Measurements from ENCODE around the gene EFEMP1. TPM values are rescaled to one million over a fixed set of nuclear protein-coding genes. Genes with fewer than 3 reads are reported as not detected.

EFEMP1 gene
- total and polyA plus RNA-seq, 7 experiments from 2014 or later = not detected

DNA sequence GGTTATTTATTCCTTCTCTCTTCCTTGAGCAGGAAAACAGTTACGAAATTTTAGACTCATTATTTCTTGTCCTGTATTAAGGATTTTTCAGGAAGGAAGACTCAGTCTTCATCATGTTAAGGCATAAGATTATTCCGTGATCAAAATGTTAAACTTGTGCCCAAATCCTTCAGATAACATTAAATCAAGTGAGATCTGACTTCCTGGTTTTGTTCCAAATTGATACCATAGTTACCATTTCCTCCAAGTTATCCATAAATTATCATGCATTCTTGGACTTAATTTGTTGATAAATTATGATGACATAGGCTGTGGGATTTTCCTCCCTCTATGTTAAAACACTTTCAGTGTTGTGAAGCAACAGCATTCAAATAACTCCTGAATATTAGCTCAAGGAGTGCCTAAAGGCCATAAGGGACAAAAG lies 31.9 kb downstream of the EFEMP1 start:
- Mint-ChIP-seq H3K36me3 (no peaks in the 10 kb centered on the region), H3K27me3 (peaks cover 0 to 11% (median 4%) of the 10 kb centered on the region in 5 donors), H3K27ac (no peak overlapping the region), H3K4me1 (no peaks in the 10 kb centered on the region), H3K4me3 (no peak overlapping the region), H3K9me3 (peaks cover 0 to 5% (median 0%) of the 10 kb centered on the region in 11 donors)
- no peak for ATAC-seq
- no peak for DNase-seq
- Histone ChIP-seq H3K9me3 (ENCODE audit: control insufficient read depth in 2 of 3, low read length in 3 of 3) (no peaks in the 10 kb centered on the region), H3K4me1 (ENCODE audit: control insufficient read depth in 2 of 2, insufficient read depth in 2 of 2, low read length in 2 of 2) (no peaks in the 10 kb centered on the region), H3K27ac (ENCODE audit: low read depth, low read length) (no peak overlapping the region), H3K36me3 (ENCODE audit: control insufficient read depth in 2 of 3, insufficient read depth in 3 of 3, low read length in 3 of 3) (no peaks in the 10 kb centered on the region), H3K4me3 (ENCODE audit: low read length) (no peak overlapping the region), H3K27me3 (ENCODE audit: control insufficient read depth in 2 of 2, insufficient read depth in 2 of 2, low read length in 2 of 2) (no peaks in the 10 kb centered on the region)
- ChIA-PET CTCF (no interaction called here), POLR2A (no interaction called here)
- intact Hi-C loops (cut with micrococcal nuclease) = no loop called here

DNA sequence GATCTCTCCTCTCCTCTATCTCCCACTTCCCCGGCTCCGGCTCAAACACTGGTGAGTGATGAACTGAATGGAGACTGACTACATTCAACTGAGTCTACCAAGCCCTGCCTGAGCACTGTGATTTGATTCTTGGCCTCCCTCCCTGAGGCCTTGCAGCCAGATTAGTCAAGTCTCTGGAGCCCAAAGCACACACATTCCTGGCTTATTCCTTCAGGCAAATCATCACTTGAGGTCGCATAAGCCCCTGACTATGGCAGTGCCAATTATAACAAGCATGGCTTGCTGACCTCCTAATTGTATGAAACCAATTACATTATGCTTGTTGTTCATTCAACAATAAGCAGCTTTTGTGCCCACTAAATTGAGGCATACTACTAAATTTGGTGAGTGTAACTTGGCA lies 34.6 kb downstream of the EFEMP1 start:
- Histone ChIP-seq H3K36me3 (ENCODE audit: control insufficient read depth in 2 of 3, insufficient read depth in 3 of 3, low read length in 3 of 3) (no peaks in the 10 kb centered on the region), H3K27me3 (ENCODE audit: control insufficient read depth in 2 of 2, insufficient read depth in 2 of 2, low read length in 2 of 2) (no peaks in the 10 kb centered on the region), H3K4me1 (ENCODE audit: control insufficient read depth in 2 of 2, insufficient read depth in 2 of 2, low read length in 2 of 2) (no peaks in the 10 kb centered on the region), H3K9me3 (ENCODE audit: control insufficient read depth in 2 of 3, low read length in 3 of 3) (no peaks in the 10 kb centered on the region), H3K4me3 (ENCODE audit: low read length) (no peak overlapping the region), H3K27ac (ENCODE audit: low read depth, low read length) (no peak overlapping the region)
- no peak overlapping the region for H3K27ac Mint-ChIP-seq
- no peak for ATAC-seq
- H3K4me1 Mint-ChIP-seq = no peaks in the 10 kb centered on the region
- DNase-seq = no peak
- H3K36me3 Mint-ChIP-seq = no peaks in the 10 kb centered on the region
- H3K4me3 Mint-ChIP-seq = no peak overlapping the region
- CTCF ChIA-PET = no interaction called here
- POLR2A ChIA-PET = no interaction called here
- intact Hi-C loops (cut with micrococcal nuclease) = no loop called here
- peaks cover 0 to 7% (median 0%) of the 10 kb centered on the region in 11 donors for H3K9me3 Mint-ChIP-seq
- peaks cover 0 to 8% (median 4%) of the 10 kb centered on the region in 5 donors for H3K27me3 Mint-ChIP-seq

DNA sequence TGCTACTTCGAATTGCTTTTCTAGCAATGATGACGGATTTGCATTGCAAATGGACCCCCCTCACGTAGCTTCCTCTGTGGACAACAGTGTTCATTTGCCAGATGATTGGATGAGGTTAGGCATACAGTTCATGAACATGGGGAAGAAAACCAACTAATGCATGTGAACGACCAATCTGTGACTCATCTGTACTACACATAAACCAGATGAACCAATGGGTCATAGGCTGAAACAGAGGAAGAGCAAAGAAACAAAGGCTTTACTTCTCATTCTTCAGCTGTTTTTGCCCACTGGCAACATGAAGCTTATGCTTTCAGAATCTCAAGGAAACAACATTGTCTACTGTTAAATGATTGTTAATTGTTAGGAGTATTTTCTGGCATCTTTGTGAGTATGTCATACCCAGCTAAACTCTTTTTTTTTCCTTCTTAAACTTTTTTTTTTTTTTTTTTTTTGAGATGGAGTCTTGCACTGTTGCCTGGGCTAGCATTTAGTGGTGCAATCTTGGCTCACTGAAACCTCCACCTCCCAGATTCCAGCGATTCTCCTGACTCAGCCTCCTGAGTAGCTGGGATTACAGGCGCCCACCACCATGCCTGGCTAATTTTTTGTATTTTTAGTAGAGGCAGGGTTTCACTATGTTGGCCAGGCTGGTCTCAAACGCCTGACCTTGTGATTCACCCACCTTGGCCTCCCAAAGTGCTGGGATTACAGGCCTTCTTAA lies 35.5 kb downstream of the EFEMP1 start:
- peaks cover 0 to 7% (median 0%) of the 10 kb centered on the region in 11 donors for H3K9me3 Mint-ChIP-seq
- H3K4me1 ChIP-seq (ENCODE audit: control insufficient read depth in 2 of 2, insufficient read depth in 2 of 2, low read length in 2 of 2) = no peaks in the 10 kb centered on the region
- no peaks in the 10 kb centered on the region for H3K9me3 ChIP-seq (ENCODE audit: control insufficient read depth in 2 of 3, low read length in 3 of 3)
- H3K27me3 ChIP-seq (ENCODE audit: control insufficient read depth in 2 of 2, insufficient read depth in 2 of 2, low read length in 2 of 2) = no peaks in the 10 kb centered on the region
- CTCF ChIA-PET = no interaction called here
- POLR2A ChIA-PET = no interaction called here
- H3K36me3 ChIP-seq (ENCODE audit: control insufficient read depth in 2 of 3, insufficient read depth in 3 of 3, low read length in 3 of 3) = no peaks in the 10 kb centered on the region
- DNase-seq (no peak), ATAC-seq (no peak)
- H3K4me3 ChIP-seq (ENCODE audit: low read length) = no peak overlapping the region
- H3K4me1 Mint-ChIP-seq = no peaks in the 10 kb centered on the region
- peaks cover 0 to 8% (median 4%) of the 10 kb centered on the region in 5 donors for H3K27me3 Mint-ChIP-seq
- H3K27ac ChIP-seq (ENCODE audit: low read depth, low read length) = no peak overlapping the region
- no peak overlapping the region for H3K27ac Mint-ChIP-seq
- intact Hi-C loops (cut with micrococcal nuclease) = no loop called here
- no peaks in the 10 kb centered on the region for H3K36me3 Mint-ChIP-seq
- no peak overlapping the region for H3K4me3 Mint-ChIP-seq

DNA sequence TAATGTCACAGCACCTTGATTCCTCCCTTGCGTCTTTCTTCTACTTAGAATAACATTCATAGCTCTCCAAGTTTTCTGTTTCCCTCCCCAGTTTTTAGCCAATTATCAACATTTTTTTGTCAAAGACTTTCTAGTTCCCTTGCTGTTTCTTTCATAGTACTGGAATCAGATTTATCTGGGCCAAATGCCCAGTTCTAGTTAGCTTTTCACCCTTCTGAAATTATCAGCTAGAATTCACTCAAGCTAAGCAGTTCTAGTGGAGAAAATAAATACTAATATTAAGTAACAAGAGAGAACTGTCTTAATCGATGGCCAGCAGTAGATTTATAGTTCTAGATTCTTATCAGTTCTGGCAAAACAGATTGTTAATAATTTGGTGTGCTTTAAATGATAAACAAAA lies 36.2 kb downstream of the EFEMP1 start:
- Mint-ChIP-seq H3K4me1 (no peaks in the 10 kb centered on the region), H3K27me3 (peaks cover 0 to 6% (median 2%) of the 10 kb centered on the region in 5 donors), H3K9me3 (peaks cover 0 to 6% (median 0%) of the 10 kb centered on the region in 11 donors), H3K27ac (no peak overlapping the region), H3K36me3 (no peaks in the 10 kb centered on the region), H3K4me3 (no peak overlapping the region)
- intact Hi-C loops (cut with micrococcal nuclease) = no loop called here
- no peaks in the 10 kb centered on the region for H3K27me3 ChIP-seq (ENCODE audit: control insufficient read depth in 2 of 2, insufficient read depth in 2 of 2, low read length in 2 of 2)
- ATAC-seq = no peak
- ChIA-PET CTCF (no interaction called here), POLR2A (no interaction called here)
- H3K4me3 ChIP-seq (ENCODE audit: low read length) = no peak overlapping the region
- H3K36me3 ChIP-seq (ENCODE audit: control insufficient read depth in 2 of 3, insufficient read depth in 3 of 3, low read length in 3 of 3) = no peaks in the 10 kb centered on the region
- H3K4me1 ChIP-seq (ENCODE audit: control insufficient read depth in 2 of 2, insufficient read depth in 2 of 2, low read length in 2 of 2) = no peaks in the 10 kb centered on the region
- no peak for DNase-seq
- H3K27ac ChIP-seq (ENCODE audit: low read depth, low read length) = no peak overlapping the region
- H3K9me3 ChIP-seq (ENCODE audit: control insufficient read depth in 2 of 3, low read length in 3 of 3) = no peaks in the 10 kb centered on the region

- DNase-seq = no peak
- Mint-ChIP-seq H3K27me3 (peaks cover 0 to 4% (median under 1%) of the 10 kb centered on the region in 5 donors), H3K4me1 (no peaks in the 10 kb centered on the region), H3K27ac (no peak overlapping the region), H3K9me3 (peaks cover 0 to 5% (median 0%) of the 10 kb centered on the region in 11 donors), H3K4me3 (no peak overlapping the region), H3K36me3 (no peaks in the 10 kb centered on the region)
- Histone ChIP-seq H3K4me1 (ENCODE audit: control insufficient read depth in 2 of 2, insufficient read depth in 2 of 2, low read length in 2 of 2) (no peaks in the 10 kb centered on the region), H3K9me3 (ENCODE audit: control insufficient read depth in 2 of 3, low read length in 3 of 3) (no peaks in the 10 kb centered on the region), H3K27me3 (ENCODE audit: control insufficient read depth in 2 of 2, insufficient read depth in 2 of 2, low read length in 2 of 2) (no peaks in the 10 kb centered on the region), H3K27ac (ENCODE audit: low read depth, low read length) (no peak overlapping the region), H3K36me3 (ENCODE audit: control insufficient read depth in 2 of 3, insufficient read depth in 3 of 3, low read length in 3 of 3) (no peaks in the 10 kb centered on the region), H3K4me3 (ENCODE audit: low read length) (no peak overlapping the region)
- ATAC-seq = no peak
- ChIA-PET CTCF (no interaction called here), POLR2A (no interaction called here)
- intact Hi-C loops (cut with micrococcal nuclease) = no loop called here
Observed at GRCh38 chr2:55885944-55886281, 37.7 kb downstream of the EFEMP1 start.

DNA sequence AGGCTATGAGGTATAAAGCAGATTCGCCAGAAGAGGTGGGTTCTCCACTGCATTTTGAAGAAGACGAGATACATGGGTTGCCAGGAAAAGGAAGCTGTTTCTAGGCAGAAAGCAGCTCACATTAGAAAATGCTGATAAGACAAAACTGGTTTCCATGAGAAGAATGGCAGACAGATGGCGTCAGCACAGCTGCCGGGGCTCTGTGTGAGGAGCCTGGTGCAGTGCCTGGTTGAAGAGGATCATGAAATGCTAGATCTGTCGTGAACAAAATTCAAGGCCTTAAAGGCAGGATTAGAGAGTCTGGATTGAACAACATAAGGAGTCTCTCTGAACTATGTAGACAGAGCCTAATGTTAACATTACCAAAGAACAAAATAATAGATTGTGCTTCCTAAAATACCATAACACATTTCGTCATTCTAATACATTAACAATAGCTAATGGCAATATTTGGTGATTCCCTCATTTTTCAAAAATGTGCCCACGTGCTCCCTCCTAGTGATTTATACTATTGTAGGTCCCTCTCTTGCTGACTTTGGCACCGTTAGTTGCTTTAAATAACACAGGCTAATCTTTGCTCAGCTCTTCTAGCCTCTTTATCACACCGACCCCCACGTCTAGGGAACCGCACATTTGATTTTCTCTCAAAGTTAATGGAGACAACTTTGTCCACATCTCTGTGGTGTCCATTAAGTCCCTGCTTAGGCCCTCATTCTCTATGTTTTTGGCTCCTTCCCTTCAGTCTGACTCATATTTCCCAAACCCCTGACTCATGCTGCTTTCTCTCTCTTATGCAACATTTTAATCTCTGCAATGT lies 38.2 kb downstream of the EFEMP1 start:
- ATAC-seq = no peak
- DNase-seq = no peak
- H3K27ac Mint-ChIP-seq = no peak overlapping the region
- Histone ChIP-seq H3K36me3 (ENCODE audit: control insufficient read depth in 2 of 3, insufficient read depth in 3 of 3, low read length in 3 of 3) (no peaks in the 10 kb centered on the region), H3K4me1 (ENCODE audit: control insufficient read depth in 2 of 2, insufficient read depth in 2 of 2, low read length in 2 of 2) (no peaks in the 10 kb centered on the region), H3K9me3 (ENCODE audit: control insufficient read depth in 2 of 3, low read length in 3 of 3) (no peaks in the 10 kb centered on the region), H3K27ac (ENCODE audit: low read depth, low read length) (no peak overlapping the region), H3K27me3 (ENCODE audit: control insufficient read depth in 2 of 2, insufficient read depth in 2 of 2, low read length in 2 of 2) (no peaks in the 10 kb centered on the region), H3K4me3 (ENCODE audit: low read length) (no peak overlapping the region)
- no peaks in the 10 kb centered on the region for H3K36me3 Mint-ChIP-seq
- intact Hi-C loops (cut with micrococcal nuclease) = no loop called here
- ChIA-PET POLR2A (no interaction called here), CTCF (no interaction called here)
- peaks cover 0 to 5% (median 0%) of the 10 kb centered on the region in 11 donors for H3K9me3 Mint-ChIP-seq
- peaks cover 0 to 8% (median 4%) of the 10 kb centered on the region in 5 donors for H3K27me3 Mint-ChIP-seq
- no peaks in the 10 kb centered on the region for H3K4me1 Mint-ChIP-seq
- no peak overlapping the region for H3K4me3 Mint-ChIP-seq

- POLR2A ChIA-PET = no interaction called here
- peaks cover 0 to 5% (median 0%) of the 10 kb centered on the region in 11 donors for H3K9me3 Mint-ChIP-seq
Observed at GRCh38 chr2:55883829-55884228, 39.8 kb downstream of the EFEMP1 start.

More at GRCh38 chr2:55883829-55884228, 39.8 kb downstream of the EFEMP1 start:
- ATAC-seq (no peak), DNase-seq (no peak)
- no peak overlapping the region for H3K27ac Mint-ChIP-seq
- no peaks in the 10 kb centered on the region for H3K4me1 Mint-ChIP-seq
- Histone ChIP-seq H3K4me3 (ENCODE audit: low read length) (no peak overlapping the region), H3K27me3 (ENCODE audit: control insufficient read depth in 2 of 2, insufficient read depth in 2 of 2, low read length in 2 of 2) (no peaks in the 10 kb centered on the region), H3K36me3 (ENCODE audit: control insufficient read depth in 2 of 3, insufficient read depth in 3 of 3, low read length in 3 of 3) (no peaks in the 10 kb centered on the region), H3K9me3 (ENCODE audit: control insufficient read depth in 2 of 3, low read length in 3 of 3) (no peaks in the 10 kb centered on the region), H3K27ac (ENCODE audit: low read depth, low read length) (no peak overlapping the region), H3K4me1 (ENCODE audit: control insufficient read depth in 2 of 2, insufficient read depth in 2 of 2, low read length in 2 of 2) (no peaks in the 10 kb centered on the region)
- CTCF ChIA-PET = no interaction called here
- intact Hi-C loops (cut with micrococcal nuclease) = no loop called here
- H3K4me3 Mint-ChIP-seq = no peak overlapping the region
- no peaks in the 10 kb centered on the region for H3K36me3 Mint-ChIP-seq
- H3K27me3 Mint-ChIP-seq = peaks cover 0 to 13% (median 6%) of the 10 kb centered on the region in 5 donors

All from naive thymus-derived CD4-positive, alpha-beta T cell (primary cell).